Type B pancreatic cell (in vitro differentiated cells): ENCODE results near the gene EHMT1. TPM values are rescaled to one million over a fixed set of nuclear protein-coding genes. Genes with fewer than 3 reads are reported as not detected.
A peak's percentile ranks its signal among the peaks of the same experiment; 100 is the strongest.

Experiments used
- DNase-seq: peaks from one replicate; pipeline ENCODE4 v3.0.0; 2021; ENCODE audit warnings: mixed read lengths; ENCODE audit not compliant: unreplicated experiment; ENCODE audit errors: extremely low spot score
- H3K27ac Mint-ChIP-seq: 2 replicates; pipeline ENCODE4 v1.8.0; 2021; ENCODE audit warnings: mild to moderate bottlenecking, mixed read lengths
- H3K27me3 Mint-ChIP-seq: 2 replicates; pipeline ENCODE4 v1.8.0; 2021; ENCODE audit warnings: mixed read lengths
- H3K36me3 Mint-ChIP-seq: 2 replicates; pipeline ENCODE4 v1.8.0; 2021; ENCODE audit warnings: mixed read lengths
- H3K4me1 Mint-ChIP-seq: one replicate; pipeline ENCODE4 v1.8.0; 2021; ENCODE audit warnings: mixed read lengths; ENCODE audit not compliant: unreplicated experiment
- H3K4me3 Mint-ChIP-seq: 2 replicates; pipeline ENCODE4 v1.8.0; 2021; ENCODE audit warnings: mild to moderate bottlenecking, mixed read lengths
- H3K9me3 Mint-ChIP-seq: 2 replicates; pipeline ENCODE4 v1.8.0; 2021; ENCODE audit warnings: mixed read lengths
- long read RNA-seq: library from polyadenylated mRNA; unstranded; transcript quantifications from one replicate; pipeline ENCODE4 v2.0.0, GENCODE V29; 2020
- total RNA-seq: library from RNA; stranded (reverse); gene quantifications from 2 replicates; pipeline ENCODE4 v1.2.1, GENCODE V29; 2021; ENCODE audit warnings: low replicate concordance
- TF ChIP-seq, protein P1 (sequence below): fragments of 200-600 bp; sonication (generic); conservative IDR thresholded peaks from 2 replicates; pipeline ENCODE4 v1.5.0; 2021; ENCODE audit warnings: antibody characterized with exemption, mild to moderate bottlenecking

The EHMT1 gene
- 99.8 and 111 TPM in 2 replicates for total RNA-seq
- long read RNA-seq, partial matches to known transcripts = 7 of 19 reads
- long read RNA-seq, other reads (novel, unspliced or antisense) = 12 of 19 reads

GRCh38 chr9:137618105-137619067, at the start of gene EHMT1:
TSS of gene EHMT1 (plus strand) at chr9:137619005. CDS start at chr9:137619029, 24 bp downstream.
- Mint-ChIP-seq H3K4me1 (peaks cover 31% of the 10 kb centered on the region), H3K4me3 (peak within 1 kb of the TSS; percentile 94), H3K27me3 (no peaks in the 10 kb centered on the region), H3K36me3 (peaks cover 5% of the 10 kb centered on the region), H3K27ac (peak within 1 kb of the TSS; percentile 95), H3K9me3 (no peaks in the 10 kb centered on the region)
- TF ChIP-seq, protein P1, sequence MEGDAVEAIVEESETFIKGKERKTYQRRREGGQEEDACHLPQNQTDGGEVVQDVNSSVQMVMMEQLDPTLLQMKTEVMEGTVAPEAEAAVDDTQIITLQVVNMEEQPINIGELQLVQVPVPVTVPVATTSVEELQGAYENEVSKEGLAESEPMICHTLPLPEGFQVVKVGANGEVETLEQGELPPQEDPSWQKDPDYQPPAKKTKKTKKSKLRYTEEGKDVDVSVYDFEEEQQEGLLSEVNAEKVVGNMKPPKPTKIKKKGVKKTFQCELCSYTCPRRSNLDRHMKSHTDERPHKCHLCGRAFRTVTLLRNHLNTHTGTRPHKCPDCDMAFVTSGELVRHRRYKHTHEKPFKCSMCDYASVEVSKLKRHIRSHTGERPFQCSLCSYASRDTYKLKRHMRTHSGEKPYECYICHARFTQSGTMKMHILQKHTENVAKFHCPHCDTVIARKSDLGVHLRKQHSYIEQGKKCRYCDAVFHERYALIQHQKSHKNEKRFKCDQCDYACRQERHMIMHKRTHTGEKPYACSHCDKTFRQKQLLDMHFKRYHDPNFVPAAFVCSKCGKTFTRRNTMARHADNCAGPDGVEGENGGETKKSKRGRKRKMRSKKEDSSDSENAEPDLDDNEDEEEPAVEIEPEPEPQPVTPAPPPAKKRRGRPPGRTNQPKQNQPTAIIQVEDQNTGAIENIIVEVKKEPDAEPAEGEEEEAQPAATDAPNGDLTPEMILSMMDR = no peak
- peak; percentile 97 for DNase-seq

GRCh38 chr9:137569609-137570203, 49.1 kb upstream of the EHMT1 start:
- DNase-seq = no peak
- H3K9me3 Mint-ChIP-seq = no peaks in the 10 kb centered on the region
- H3K4me3 Mint-ChIP-seq = no peak overlapping the region
- peaks cover 16% of the 10 kb centered on the region for H3K36me3 Mint-ChIP-seq
- no peaks in the 10 kb centered on the region for H3K27me3 Mint-ChIP-seq
- no peak overlapping the region for H3K27ac Mint-ChIP-seq
- TF ChIP-seq, protein P1 = no peak
- H3K4me1 Mint-ChIP-seq = no peaks in the 10 kb centered on the region

DNA sequence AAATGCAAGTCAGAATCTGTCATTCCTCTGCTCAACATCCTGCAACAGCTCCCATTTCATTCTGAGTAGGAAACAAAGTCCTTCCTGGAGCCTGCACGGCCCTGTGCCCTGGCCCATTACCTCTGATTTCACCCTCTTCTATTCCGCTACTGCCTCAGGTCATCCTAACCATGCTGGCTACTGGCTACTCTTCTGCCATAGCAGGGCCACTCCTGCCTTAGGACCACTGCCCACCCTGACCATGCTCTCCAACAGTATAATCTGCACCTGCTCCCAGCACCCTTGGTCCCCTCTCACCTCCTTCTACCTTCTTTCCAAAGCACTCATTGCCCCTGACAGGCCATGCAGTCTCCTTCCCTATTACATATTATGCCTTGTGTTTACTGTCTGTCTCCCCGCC, 48.2 kb upstream of the EHMT1 start:
- H3K4me3 Mint-ChIP-seq = no peak overlapping the region
- DNase-seq = no peak
- no peak overlapping the region for H3K27ac Mint-ChIP-seq
- peaks cover 24% of the 10 kb centered on the region for H3K36me3 Mint-ChIP-seq
- TF ChIP-seq, protein P1 = no peak
- H3K27me3 Mint-ChIP-seq = no peaks in the 10 kb centered on the region
- H3K4me1 Mint-ChIP-seq = no peaks in the 10 kb centered on the region
- no peaks in the 10 kb centered on the region for H3K9me3 Mint-ChIP-seq

- peaks cover 10% of the 10 kb centered on the region for H3K4me1 Mint-ChIP-seq
- no peak overlapping the region for H3K4me3 Mint-ChIP-seq
- TF ChIP-seq, protein P1 = no peak
- no peak for DNase-seq
- H3K36me3 Mint-ChIP-seq = peaks cover 28% of the 10 kb centered on the region
- H3K27me3 Mint-ChIP-seq = no peaks in the 10 kb centered on the region
- H3K27ac Mint-ChIP-seq = no peak overlapping the region
- H3K9me3 Mint-ChIP-seq = no peaks in the 10 kb centered on the region
Observed at GRCh38 chr9:137574192-137574591, 44.6 kb upstream of the EHMT1 start.

DNA sequence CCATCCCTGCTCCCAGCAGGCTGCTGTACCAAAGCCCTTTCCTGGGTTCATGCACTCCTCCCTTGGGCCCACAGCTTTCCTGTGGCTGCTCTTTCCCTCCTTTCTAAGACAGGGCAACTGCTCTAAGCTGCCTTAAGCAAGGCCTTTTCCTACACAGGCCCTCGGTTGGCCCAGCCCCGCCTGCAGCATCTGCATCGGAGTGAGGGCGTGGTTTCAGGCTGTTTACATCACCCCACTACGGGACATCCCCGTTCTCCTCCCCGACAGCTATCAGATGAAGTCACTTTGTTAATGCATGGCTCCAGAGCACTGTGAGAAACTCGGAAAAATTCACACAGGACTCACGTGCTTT, 43.5 kb upstream of the EHMT1 start:
- no peak for DNase-seq
- Mint-ChIP-seq H3K4me3 (peak overlapping the region; percentile 5), H3K27me3 (no peaks in the 10 kb centered on the region), H3K27ac (no peak overlapping the region), H3K4me1 (peaks cover 10% of the 10 kb centered on the region), H3K36me3 (peaks cover 27% of the 10 kb centered on the region), H3K9me3 (no peaks in the 10 kb centered on the region)
- TF ChIP-seq, protein P1 = no peak
